ENCODE data around the gene FAM111B.
"Not testable (repeated sequence)": the region's sequence is repeated elsewhere in the genome, so short reads cannot be mapped to it uniquely, and the experiment has no call there.

Gene FAM111B

GRCh38 chr11:59102259-59102765 lies 4.7 kb upstream of the FAM111B start:
- peak; percentile 58 to 73 for DNase-seq

- DNase-seq: peak in 1 of 2 donors; percentile 16
These were observed 684 bp downstream of the FAM111B start for GRCh38 chr11:59107721-59108120.

- no peak for DNase-seq
These were observed 5.5 kb downstream of the FAM111B start for GRCh38 chr11:59112494-59112893.

GRCh38 chr11:59114344-59114743 lies 7.3 kb downstream of the FAM111B start:
- no peak for DNase-seq

- DNase-seq: no peak
These were observed 8.5 kb downstream of the FAM111B start for GRCh38 chr11:59115553-59115952.

- no peak for DNase-seq
These were observed 10.7 kb downstream of the FAM111B start for GRCh38 chr11:59117774-59118173.

GRCh38 chr11:59119826-59120225 lies 12.8 kb downstream of the FAM111B start:
- no peak for DNase-seq

- DNase-seq: peak; percentile 85 to 88
These were observed 28.8 kb downstream of the FAM111B start for GRCh38 chr11:59135648-59136461.

GRCh38 chr11:59136551-59136950 lies 29.5 kb downstream of the FAM111B start:
- not testable (repeated sequence) for DNase-seq

GRCh38 chr11:59137190-59137589 lies 30.2 kb downstream of the FAM111B start:
- no peak for DNase-seq

- DNase-seq: no peak
These were observed 31.6 kb downstream of the FAM111B start for GRCh38 chr11:59138643-59139042.

- DNase-seq: no peak
These were observed 34.2 kb downstream of the FAM111B start for GRCh38 chr11:59141191-59141590.

- no peak for DNase-seq
These were observed 34.8 kb downstream of the FAM111B start for GRCh38 chr11:59141673-59142460.

- peak; percentile 87 to 91 for DNase-seq
These were observed 35.8 kb downstream of the FAM111B start, which contains the start of gene FAM111A for GRCh38 chr11:59142530-59143507. TSS of gene FAM111A (plus strand) at chr11:59142856. CDS start at chr11:59148873, 6,017 bp downstream.

- peak in 1 of 2 donors; percentile 13 for DNase-seq
These were observed 37.1 kb downstream of the FAM111B start for GRCh38 chr11:59144096-59144495.

- DNase-seq: peak; percentile 79 to 86
These were observed 37.7 kb downstream of the FAM111B start for GRCh38 chr11:59144579-59145345.

- no peak for DNase-seq
These were observed 38.5 kb downstream of the FAM111B start for GRCh38 chr11:59145534-59145933.

- no peak for DNase-seq
These were observed 44.7 kb downstream of the FAM111B start for GRCh38 chr11:59151761-59152160.

- DNase-seq: no peak
These were observed 45.4 kb downstream of the FAM111B start for GRCh38 chr11:59152312-59152951.

- DNase-seq: no peak
These were observed 47.6 kb downstream of the FAM111B start for GRCh38 chr11:59154610-59155009.

- DNase-seq: no peak
These were observed 50.4 kb downstream of the FAM111B start for GRCh38 chr11:59157433-59157832.
